OCI-LY7 (cell line): ENCODE measurements around the gene FMNL2.

Source experiments
- CTCF ChIP-seq: fragments of 200-600 bp; sonication (generic); conservative IDR thresholded peaks from 2 replicates; pipeline ENCODE4 v1.5.1; 2014; ENCODE audit warnings: mild to moderate bottlenecking, antibody characterized with exemption, low read length, moderate library complexity, mixed read lengths
- EZH2phosphoT487 ChIP-seq: fragments of 200-600 bp; sonication (generic); IDR thresholded peaks from 2 replicates; pipeline ENCODE4 v1.6.1; 2018; ENCODE audit warnings: low read depth, borderline replicate concordance, mild to moderate bottlenecking, mixed run types, antibody characterized with exemption, low read length, moderate library complexity, mixed read lengths

- no peak for TF ChIP-seq CTCF
- TF ChIP-seq EZH2phosphoT487, result no peak
Observed at GRCh38 chr2:152410165-152410597, 75.2 kb downstream of the FMNL2 start.
